ENCODE data around the gene NKX6-1.

Gene NKX6-1

GRCh38 chr4:84490663-84491062 lies 8.4 kb downstream of the NKX6-1 start:
- no peaks in the 10 kb centered on the region for H3K36me3 ChIP-seq (ENCODE audit: control insufficient read depth, low read depth, low read length)
- no peaks in the 10 kb centered on the region for H3K9me3 ChIP-seq (ENCODE audit: control insufficient read depth, low read depth, low read length)
- H3K9ac ChIP-seq (ENCODE audit: low read length): no peak overlapping the region
- H3K4me1 ChIP-seq (ENCODE audit: control insufficient read depth, low read depth, low read length): peaks cover 17% of the 10 kb centered on the region
- H3K27ac ChIP-seq (ENCODE audit: low read length): no peak overlapping the region
- no peak overlapping the region for H3K4me3 ChIP-seq (ENCODE audit: low read length)
- peaks cover 100% of the 10 kb centered on the region for H3K27me3 ChIP-seq (ENCODE audit: control insufficient read depth, insufficient read depth, low read length)

GRCh38 chr4:84484236-84484635 lies 14.9 kb downstream of the NKX6-1 start:
- Histone ChIP-seq H3K9me3 (ENCODE audit: control insufficient read depth, low read depth, low read length) (no peaks in the 10 kb centered on the region), H3K9ac (ENCODE audit: low read length) (no peak overlapping the region), H3K4me1 (ENCODE audit: control insufficient read depth, low read depth, low read length) (peaks cover 18% of the 10 kb centered on the region), H3K27ac (ENCODE audit: low read length) (no peak overlapping the region), H3K36me3 (ENCODE audit: control insufficient read depth, low read depth, low read length) (no peaks in the 10 kb centered on the region), H3K27me3 (ENCODE audit: control insufficient read depth, insufficient read depth, low read length) (peaks cover 100% of the 10 kb centered on the region), H3K4me3 (ENCODE audit: low read length) (no peak overlapping the region)

- H3K27me3 ChIP-seq (ENCODE audit: control insufficient read depth, insufficient read depth, low read length): peaks cover 100% of the 10 kb centered on the region
These were observed 15.4 kb downstream of the NKX6-1 start for GRCh38 chr4:84483688-84484087.

GRCh38 chr4:84482564-84483563 lies 16.2 kb downstream of the NKX6-1 start:
- Histone ChIP-seq H3K4me1 (ENCODE audit: control insufficient read depth, low read depth, low read length) (peaks cover 18% of the 10 kb centered on the region), H3K4me3 (ENCODE audit: low read length) (no peak overlapping the region), H3K9me3 (ENCODE audit: control insufficient read depth, low read depth, low read length) (no peaks in the 10 kb centered on the region), H3K27me3 (ENCODE audit: control insufficient read depth, insufficient read depth, low read length) (peaks cover 98% of the 10 kb centered on the region), H3K9ac (ENCODE audit: low read length) (no peak overlapping the region), H3K36me3 (ENCODE audit: control insufficient read depth, low read depth, low read length) (no peaks in the 10 kb centered on the region), H3K27ac (ENCODE audit: low read length) (no peak overlapping the region)

More at GRCh38 chr4:84483688-84484087, 15.4 kb downstream of the NKX6-1 start:
- Histone ChIP-seq H3K4me1 (ENCODE audit: control insufficient read depth, low read depth, low read length) (peaks cover 18% of the 10 kb centered on the region), H3K9me3 (ENCODE audit: control insufficient read depth, low read depth, low read length) (no peaks in the 10 kb centered on the region), H3K27ac (ENCODE audit: low read length) (no peak overlapping the region), H3K9ac (ENCODE audit: low read length) (no peak overlapping the region), H3K36me3 (ENCODE audit: control insufficient read depth, low read depth, low read length) (no peaks in the 10 kb centered on the region), H3K4me3 (ENCODE audit: low read length) (no peak overlapping the region)

- H3K27me3 ChIP-seq (ENCODE audit: control insufficient read depth, insufficient read depth, low read length): peaks cover 88% of the 10 kb centered on the region
- peaks cover 18% of the 10 kb centered on the region for H3K4me1 ChIP-seq (ENCODE audit: control insufficient read depth, low read depth, low read length)
- no peak overlapping the region for H3K27ac ChIP-seq (ENCODE audit: low read length)
- no peaks in the 10 kb centered on the region for H3K9me3 ChIP-seq (ENCODE audit: control insufficient read depth, low read depth, low read length)
- H3K9ac ChIP-seq (ENCODE audit: low read length): no peak overlapping the region
- no peaks in the 10 kb centered on the region for H3K36me3 ChIP-seq (ENCODE audit: control insufficient read depth, low read depth, low read length)
- H3K4me3 ChIP-seq (ENCODE audit: low read length): peak overlapping the region; percentile 31
These were observed 17.2 kb downstream of the NKX6-1 start for GRCh38 chr4:84481860-84482245.

- H3K36me3 ChIP-seq (ENCODE audit: control insufficient read depth, low read depth, low read length): no peaks in the 10 kb centered on the region
- no peak overlapping the region for H3K9ac ChIP-seq (ENCODE audit: low read length)
- peak overlapping the region; percentile 29 for H3K4me3 ChIP-seq (ENCODE audit: low read length)
- H3K9me3 ChIP-seq (ENCODE audit: control insufficient read depth, low read depth, low read length): no peaks in the 10 kb centered on the region
- H3K27me3 ChIP-seq (ENCODE audit: control insufficient read depth, insufficient read depth, low read length): peaks cover 82% of the 10 kb centered on the region
- H3K27ac ChIP-seq (ENCODE audit: low read length): no peak overlapping the region
- peaks cover 18% of the 10 kb centered on the region for H3K4me1 ChIP-seq (ENCODE audit: control insufficient read depth, low read depth, low read length)
These were observed 17.8 kb downstream of the NKX6-1 start for GRCh38 chr4:84481077-84481859.

GRCh38 chr4:84480082-84480481 lies 19.0 kb downstream of the NKX6-1 start:
- peaks cover 18% of the 10 kb centered on the region for H3K4me1 ChIP-seq (ENCODE audit: control insufficient read depth, low read depth, low read length)
- no peak overlapping the region for H3K9ac ChIP-seq (ENCODE audit: low read length)
- H3K4me3 ChIP-seq (ENCODE audit: low read length): no peak overlapping the region
- no peak overlapping the region for H3K27ac ChIP-seq (ENCODE audit: low read length)
- peaks cover 70% of the 10 kb centered on the region for H3K27me3 ChIP-seq (ENCODE audit: control insufficient read depth, insufficient read depth, low read length)
- H3K36me3 ChIP-seq (ENCODE audit: control insufficient read depth, low read depth, low read length): no peaks in the 10 kb centered on the region
- H3K9me3 ChIP-seq (ENCODE audit: control insufficient read depth, low read depth, low read length): no peaks in the 10 kb centered on the region

GRCh38 chr4:84479663-84480062 lies 19.4 kb downstream of the NKX6-1 start:
- H3K9ac ChIP-seq (ENCODE audit: low read length): no peak overlapping the region
- no peaks in the 10 kb centered on the region for H3K9me3 ChIP-seq (ENCODE audit: control insufficient read depth, low read depth, low read length)
- H3K4me3 ChIP-seq (ENCODE audit: low read length): no peak overlapping the region
- H3K27ac ChIP-seq (ENCODE audit: low read length): no peak overlapping the region
- no peaks in the 10 kb centered on the region for H3K36me3 ChIP-seq (ENCODE audit: control insufficient read depth, low read depth, low read length)
- H3K27me3 ChIP-seq (ENCODE audit: control insufficient read depth, insufficient read depth, low read length): peaks cover 66% of the 10 kb centered on the region
- H3K4me1 ChIP-seq (ENCODE audit: control insufficient read depth, low read depth, low read length): peaks cover 18% of the 10 kb centered on the region

- no peaks in the 10 kb centered on the region for H3K36me3 ChIP-seq (ENCODE audit: control insufficient read depth, low read depth, low read length)
- H3K9me3 ChIP-seq (ENCODE audit: control insufficient read depth, low read depth, low read length): no peaks in the 10 kb centered on the region
- no peak overlapping the region for H3K4me3 ChIP-seq (ENCODE audit: low read length)
- peaks cover 47% of the 10 kb centered on the region for H3K27me3 ChIP-seq (ENCODE audit: control insufficient read depth, insufficient read depth, low read length)
- no peak overlapping the region for H3K27ac ChIP-seq (ENCODE audit: low read length)
- H3K9ac ChIP-seq (ENCODE audit: low read length): no peak overlapping the region
- peaks cover 13% of the 10 kb centered on the region for H3K4me1 ChIP-seq (ENCODE audit: control insufficient read depth, low read depth, low read length)
These were observed 21.4 kb downstream of the NKX6-1 start for GRCh38 chr4:84477738-84478137.

GRCh38 chr4:84474107-84474506 lies 25.0 kb downstream of the NKX6-1 start:
- Histone ChIP-seq H3K27me3 (ENCODE audit: control insufficient read depth, insufficient read depth, low read length) (peaks cover 10% of the 10 kb centered on the region), H3K9me3 (ENCODE audit: control insufficient read depth, low read depth, low read length) (no peaks in the 10 kb centered on the region), H3K4me3 (ENCODE audit: low read length) (no peak overlapping the region), H3K27ac (ENCODE audit: low read length) (no peak overlapping the region), H3K9ac (ENCODE audit: low read length) (no peak overlapping the region), H3K36me3 (ENCODE audit: control insufficient read depth, low read depth, low read length) (no peaks in the 10 kb centered on the region), H3K4me1 (ENCODE audit: control insufficient read depth, low read depth, low read length) (no peaks in the 10 kb centered on the region)

- Histone ChIP-seq H3K36me3 (ENCODE audit: control insufficient read depth, low read depth, low read length) (no peaks in the 10 kb centered on the region), H3K9ac (ENCODE audit: low read length) (no peak overlapping the region), H3K27me3 (ENCODE audit: control insufficient read depth, insufficient read depth, low read length) (no peaks in the 10 kb centered on the region), H3K4me3 (ENCODE audit: low read length) (no peak overlapping the region), H3K9me3 (ENCODE audit: control insufficient read depth, low read depth, low read length) (no peaks in the 10 kb centered on the region), H3K27ac (ENCODE audit: low read length) (no peak overlapping the region), H3K4me1 (ENCODE audit: control insufficient read depth, low read depth, low read length) (no peaks in the 10 kb centered on the region)
These were observed 26.9 kb downstream of the NKX6-1 start for GRCh38 chr4:84472154-84472553.
